GM19455 (cell line): ENCODE measurements around the gene NTM.
A peak's percentile ranks its signal among the peaks of the same experiment; 100 is the strongest.

Experiments
- ATAC-seq: cut with Tn5 transposase; IDR thresholded peaks from one replicate; pipeline ENCODE4 v1.9.1; 2021; ENCODE audit not compliant: unreplicated experiment

NTM gene

DNA sequence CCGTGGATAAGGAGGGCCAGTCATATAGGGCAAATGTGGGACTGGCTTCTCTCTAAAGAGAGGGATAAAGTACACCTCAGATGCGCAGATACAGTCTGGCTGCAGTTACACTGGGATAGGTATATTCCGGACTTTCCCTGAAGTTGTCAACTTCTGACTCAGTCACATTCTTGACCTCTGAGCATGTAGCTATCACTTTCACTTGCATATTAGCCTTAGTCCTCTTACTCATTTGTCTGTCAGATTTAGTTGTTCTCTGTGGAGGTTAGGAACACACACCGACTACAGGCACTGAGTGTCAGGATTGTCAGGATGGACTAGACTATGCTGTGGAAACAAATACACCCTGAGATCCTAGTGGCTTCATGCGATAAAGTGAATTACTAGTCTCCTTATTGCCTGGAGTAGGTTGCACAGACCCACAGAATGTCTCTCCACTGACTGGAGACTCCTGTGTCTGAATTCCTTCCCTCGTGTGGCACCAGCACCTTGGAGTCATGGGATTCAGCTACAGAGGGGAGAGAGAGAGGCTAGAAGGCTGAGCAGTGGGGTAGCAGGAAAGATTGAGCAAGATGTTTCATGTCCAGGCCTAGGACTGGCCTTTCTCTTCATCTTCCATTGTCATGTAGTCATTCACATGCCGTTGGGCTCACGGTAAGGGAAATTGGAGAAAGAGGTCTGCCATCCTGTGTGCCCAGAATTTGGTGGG, 654.3 kb downstream of the NTM start:
- ATAC-seq, result no peak

DNA sequence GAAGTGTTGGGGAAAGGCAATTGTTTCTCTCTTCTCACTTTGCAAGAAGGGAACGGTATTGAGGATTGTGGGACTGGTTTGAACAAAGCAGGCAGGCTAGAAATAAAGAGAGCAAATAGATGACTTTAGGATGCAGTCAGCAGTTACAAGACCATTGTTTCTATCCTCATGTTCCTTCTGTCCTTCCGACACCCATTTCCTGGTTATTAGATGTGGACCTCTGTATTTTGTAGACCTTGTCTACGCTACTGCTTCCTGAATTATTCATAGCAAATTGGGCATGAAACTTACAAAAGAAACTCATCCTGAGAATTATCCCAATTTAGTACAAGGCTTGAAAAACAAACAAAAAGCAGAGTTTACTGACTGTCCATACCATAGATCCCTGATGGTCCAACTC, 656.3 kb downstream of the NTM start:
- no peak for ATAC-seq

DNA sequence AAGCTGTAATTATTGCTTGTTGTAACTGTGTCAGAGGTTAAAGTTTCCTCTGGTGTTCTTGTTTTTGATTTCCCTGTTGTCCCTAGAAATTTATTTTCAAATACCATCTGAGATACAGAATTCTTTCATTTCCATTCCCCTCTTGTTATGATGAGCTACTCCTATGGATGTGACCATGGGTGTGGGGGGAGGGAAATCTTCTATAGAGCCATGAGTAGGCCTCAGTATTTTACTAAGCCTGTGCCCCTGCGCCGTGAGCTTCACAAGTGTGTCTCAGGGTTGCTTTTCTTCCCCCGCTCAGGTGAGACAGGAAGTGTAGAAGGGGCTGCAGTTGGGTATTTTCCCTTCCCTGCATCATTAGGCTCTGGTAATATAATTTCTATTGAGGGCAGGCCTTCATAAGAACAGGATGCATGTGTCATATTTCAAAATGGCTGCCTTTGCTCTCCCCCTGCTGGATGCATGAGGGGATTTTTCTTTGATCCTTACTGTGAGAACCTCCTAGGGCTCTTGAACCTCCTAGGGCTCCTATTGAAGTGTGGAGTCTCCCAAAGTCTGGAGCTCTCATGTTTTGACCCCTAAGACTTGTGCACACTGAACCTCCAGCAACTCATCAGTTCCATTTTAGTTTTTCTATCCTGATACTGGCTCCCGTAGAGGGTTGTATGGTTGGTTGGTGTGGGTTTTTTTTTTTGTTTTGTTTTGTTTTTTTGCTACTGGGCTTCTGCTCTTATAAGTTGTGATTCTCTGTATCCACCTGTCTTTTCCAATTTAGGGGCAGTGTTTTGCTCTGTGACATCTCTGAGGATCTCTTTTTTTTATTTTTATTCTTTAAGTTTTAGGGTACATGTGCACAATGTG, 658.2 kb downstream of the NTM start:
- peak; percentile 86 for ATAC-seq

DNA sequence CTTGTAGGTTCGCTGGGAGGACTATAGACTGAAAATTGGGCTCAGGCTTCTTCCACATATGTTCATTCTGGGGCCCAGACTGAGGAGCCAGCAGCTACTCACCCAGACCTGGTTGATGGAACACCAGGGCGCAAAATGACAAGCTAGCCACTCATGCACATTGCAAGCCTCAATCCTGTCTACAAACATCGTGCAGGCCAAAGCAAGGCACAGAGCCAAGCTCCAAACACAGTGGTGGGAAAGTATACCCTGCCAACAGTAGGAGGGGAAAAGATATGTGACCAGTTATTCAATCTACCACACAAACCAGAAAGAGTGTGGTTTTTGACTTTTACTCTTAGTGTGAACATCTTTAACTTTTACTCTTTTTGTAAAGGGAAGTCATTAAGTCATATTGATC, 660.5 kb downstream of the NTM start:
- no peak for ATAC-seq

DNA sequence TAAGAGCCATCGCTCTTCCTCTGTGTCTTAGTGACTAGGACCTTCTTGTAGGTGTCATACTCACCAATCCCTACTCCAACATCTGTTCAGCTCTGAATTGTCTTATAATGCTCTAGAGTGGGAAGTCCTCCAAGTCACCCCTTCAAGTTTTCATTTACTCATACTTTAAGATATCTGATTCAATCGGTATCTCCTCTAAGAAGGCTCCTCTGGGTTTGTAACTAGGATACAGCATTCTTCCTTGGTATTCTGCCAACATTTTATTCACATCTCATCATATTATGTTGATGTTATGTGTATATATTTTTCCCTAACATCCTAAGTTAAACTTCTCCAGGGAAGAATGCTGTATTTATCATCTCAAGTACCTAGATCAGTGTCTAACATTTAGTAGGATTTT, 662.1 kb downstream of the NTM start:
- no peak for ATAC-seq

DNA sequence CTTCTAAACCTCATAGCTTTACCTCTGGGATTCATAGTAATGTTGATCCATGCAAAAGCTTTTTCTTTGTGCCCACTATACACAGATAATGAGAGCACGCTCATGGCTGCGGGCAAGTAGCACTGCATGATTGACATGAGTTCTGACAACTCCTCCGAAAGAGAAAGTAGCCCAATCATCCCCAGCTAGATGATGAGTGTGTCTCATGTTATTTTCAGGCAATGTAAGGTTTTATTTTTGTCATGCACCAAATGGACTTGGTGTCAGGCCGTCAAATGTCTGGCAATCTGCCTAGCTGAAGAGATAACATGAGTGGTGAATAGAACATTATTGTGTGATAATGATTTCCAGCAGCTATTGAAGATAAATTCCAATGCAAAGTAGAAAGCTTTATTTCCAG, 662.6 kb downstream of the NTM start:
- no peak for ATAC-seq

DNA sequence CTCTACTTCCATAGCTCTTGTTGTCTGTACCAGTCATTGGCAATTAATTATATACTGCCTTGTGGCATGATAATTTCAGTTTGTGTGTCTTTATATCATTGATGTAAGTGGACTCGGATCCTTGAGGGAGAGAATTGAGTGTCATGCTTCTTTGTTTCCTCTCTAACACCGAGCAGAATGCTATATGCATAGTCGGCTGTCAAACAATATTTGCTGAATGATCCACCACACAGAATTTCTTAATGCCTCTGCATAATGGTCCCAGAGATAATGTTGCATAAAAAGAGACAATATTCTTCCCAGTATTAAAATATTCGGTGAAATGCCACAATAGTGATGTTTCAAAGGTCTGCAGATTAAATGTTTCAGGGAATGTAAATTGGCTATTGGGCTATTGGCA, 664.8 kb downstream of the NTM start:
- no peak for ATAC-seq

DNA sequence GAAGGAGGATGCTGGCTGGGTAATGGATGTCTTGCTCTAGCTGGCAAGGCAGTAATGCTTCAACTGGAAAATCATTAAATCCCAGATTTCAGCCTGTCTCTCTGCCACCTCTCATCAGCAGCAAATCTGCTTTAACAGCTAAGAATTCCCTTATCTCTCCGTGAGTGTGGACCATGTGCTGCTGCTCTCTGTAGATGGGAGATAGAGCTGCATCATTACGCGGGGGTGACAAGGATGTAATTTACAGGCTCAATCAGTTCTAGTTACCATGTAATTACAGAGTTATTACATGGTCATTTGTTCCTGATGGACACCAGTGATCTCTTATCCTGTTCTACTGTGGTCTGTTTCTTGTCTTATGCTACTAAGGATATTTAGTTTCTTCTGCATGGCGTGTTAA, 665.4 kb downstream of the NTM start:
- no peak for ATAC-seq

DNA sequence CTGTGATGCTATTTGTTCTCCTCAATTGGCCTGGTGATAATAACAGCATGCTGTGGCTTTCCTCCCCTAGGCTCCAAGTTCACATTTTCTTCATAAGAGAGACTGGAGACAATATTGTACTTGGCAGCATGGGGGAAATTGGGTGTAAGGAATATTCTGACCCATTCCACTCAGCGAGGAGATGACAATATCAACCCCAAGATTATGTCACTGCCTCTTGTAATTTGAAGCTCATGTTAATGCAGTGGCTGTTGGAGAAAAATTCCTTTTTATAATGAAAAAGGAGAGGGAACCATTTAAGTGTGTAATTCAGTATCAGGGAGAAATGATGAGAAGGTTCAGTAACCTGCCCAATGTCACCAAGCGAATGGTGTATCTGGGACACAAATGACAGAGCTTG, 665.8 kb downstream of the NTM start:
- no peak for ATAC-seq

DNA sequence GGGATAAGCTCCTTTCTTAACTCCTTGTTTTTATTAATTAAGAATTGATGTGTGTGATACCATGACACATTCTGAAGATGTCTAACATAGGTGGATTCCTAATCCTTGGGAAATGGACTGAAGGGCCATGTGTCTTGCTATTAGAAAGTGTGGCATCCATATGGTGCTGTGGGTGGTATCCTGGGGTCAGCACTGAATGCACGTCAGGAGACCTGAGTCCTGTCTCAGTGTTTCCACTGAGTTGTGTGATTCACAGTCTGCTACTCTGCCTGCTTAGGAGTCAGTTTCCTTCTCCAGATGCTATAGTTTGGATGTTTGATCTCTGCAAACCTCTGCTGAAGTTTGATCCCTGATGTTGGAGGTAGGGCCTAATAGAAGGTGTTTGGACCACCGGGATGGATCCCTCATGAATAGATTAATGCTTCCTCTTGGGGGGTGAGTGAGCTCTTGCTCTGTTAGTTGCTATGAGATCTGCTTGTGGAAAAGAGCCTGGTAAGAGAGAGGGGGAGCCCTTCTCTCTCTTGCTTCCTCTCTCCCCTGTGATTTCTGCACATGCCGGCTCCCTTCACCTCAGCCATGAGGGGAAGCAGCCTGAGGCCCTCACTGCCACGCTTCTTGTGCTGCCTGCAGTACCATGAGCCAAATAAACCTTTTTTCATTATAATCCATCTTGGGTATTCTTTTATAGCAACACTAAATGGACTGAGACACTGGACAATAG, 666.5 kb downstream of the NTM start:
- no peak for ATAC-seq

DNA sequence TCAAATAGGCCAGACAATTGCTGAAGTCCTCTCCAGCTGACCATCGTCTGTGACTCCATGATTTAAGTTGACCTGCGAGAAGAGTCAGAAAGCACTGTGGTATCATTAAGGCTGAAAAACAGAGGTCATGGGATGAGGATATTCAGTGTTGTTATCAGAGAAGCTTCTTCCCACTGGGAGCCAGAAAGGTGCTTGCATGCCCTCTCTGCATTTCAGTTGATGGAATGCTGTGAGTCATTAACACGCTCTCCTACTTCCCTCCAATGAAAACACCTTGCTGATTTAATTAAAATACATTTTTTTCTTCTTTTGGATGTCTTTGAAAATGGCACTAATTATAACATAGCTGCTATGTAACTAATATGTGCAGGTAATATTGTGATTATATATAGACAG, 667.0 kb downstream of the NTM start:
- ATAC-seq, result no peak

DNA sequence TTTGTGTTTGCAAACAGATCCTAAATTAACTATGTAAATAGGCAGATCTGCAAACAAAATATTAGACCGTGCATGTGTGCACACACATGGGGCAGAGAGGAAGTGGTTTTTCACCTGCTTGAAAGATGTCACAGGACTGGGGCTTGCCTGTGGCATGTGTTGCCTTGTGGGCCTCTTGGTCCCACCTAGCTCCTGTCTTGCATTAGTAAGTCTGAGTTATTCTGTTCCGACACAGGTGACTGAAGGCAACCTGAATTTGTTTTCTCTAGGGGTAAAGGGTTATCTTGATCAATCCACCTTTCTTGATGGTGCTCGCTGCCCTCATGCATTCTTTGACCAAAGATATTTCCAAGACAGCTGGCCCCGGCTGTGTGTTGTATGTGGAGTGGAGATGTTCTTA, 667.5 kb downstream of the NTM start:
- ATAC-seq, result no peak

DNA sequence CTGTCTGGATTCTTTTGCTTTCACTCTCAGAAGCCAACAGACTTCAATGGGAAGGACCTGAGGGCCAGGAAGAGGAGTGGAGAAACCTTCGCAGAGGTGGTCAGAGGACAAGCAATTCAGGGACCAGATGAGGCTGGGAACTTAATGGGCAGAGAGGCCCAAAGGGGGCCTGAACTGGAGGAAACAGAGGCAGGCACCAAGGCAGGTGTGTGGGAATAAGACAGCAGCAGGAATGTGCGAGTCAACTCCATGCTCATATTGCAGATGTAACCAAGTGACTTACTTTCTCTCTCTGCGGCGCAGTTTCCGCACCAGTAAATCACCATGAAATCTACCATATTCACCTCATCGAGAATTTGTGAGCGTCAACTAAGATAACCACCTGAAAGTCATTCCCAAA, 669.1 kb downstream of the NTM start:
- ATAC-seq, result no peak

DNA sequence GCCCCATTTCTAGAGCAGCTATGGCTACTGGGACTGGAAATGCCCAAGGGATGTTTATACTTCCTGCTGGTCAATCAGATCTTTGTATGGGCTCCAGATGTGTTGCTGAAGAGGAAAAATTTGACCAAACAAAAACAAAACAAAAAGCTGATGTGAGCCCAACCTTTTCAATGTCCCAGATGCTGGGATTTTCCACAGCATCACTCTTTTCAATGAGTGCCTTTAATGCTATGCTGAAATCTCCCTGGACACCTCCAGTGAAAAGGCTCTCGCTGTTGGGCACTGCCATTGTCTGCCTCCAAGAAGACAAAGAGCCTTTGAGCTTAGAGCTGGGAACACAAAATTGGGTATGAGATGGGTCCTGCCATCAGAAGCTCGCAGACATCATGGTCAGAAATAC, 671.9 kb downstream of the NTM start:
- no peak for ATAC-seq

DNA sequence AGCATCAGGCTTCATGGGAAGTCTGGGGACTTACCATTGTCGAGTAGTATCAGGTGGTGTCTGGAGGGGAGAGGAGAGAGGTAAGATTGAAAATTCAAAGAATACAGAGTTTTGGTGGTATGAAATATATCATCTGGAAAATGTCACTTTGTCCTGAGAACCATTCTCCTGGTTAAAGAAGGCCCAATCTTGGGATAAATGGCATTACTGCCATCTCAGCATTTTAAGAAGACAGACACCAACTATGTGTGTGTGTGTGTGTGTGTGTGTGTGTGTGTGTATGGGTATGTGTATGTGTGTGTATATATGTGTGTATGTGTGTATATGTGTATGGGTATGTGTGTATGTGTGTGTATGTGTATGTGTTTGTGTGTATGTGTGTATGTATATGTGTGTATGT, 673.3 kb downstream of the NTM start:
- no peak for ATAC-seq

DNA sequence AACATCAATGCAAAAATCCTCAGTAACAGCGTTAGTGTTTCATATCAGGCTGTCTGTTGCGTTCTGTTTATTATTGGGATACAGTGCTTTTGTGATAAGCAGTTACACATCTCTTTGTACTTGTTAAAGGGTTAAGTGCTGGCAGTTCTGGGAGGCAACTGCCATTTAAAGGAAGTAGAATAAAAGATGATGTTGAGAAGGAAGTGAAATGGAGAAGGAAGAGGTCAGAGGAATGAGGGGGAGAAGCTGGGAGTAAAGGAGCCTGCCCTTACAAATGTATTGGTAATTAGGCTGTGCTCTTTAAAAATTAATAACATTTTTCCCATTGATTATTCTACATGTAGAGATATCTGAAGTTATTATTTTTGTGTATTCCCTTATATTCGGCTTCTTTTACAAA, 674.7 kb downstream of the NTM start:
- no peak for ATAC-seq

DNA sequence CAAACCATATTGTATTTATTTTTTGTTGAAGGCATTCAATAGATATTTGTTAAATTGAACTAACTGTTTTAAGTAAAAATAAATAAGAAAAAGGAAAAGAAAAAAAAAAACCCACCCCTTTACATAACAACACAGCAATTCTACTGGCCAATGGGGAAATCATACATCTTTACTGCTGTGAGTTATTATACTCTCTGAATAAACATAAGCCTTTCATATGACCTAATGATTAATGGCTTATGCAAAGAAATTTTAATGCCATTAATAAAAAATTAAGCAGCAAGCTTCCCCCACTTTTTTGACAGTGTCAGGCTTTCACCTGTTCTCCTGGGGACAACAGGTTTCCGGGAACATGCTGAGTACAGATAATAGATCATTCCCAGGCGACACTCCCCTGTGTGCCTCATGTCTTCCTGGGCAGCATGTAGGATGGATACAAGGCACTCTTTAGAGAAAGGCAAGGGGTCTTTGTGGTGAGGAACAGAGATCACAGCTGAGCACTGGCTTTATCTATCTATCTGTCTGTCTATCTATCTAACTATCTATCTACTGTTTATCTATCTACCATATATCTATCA, 676.0 kb downstream of the NTM start:
- ATAC-seq, result no peak

DNA sequence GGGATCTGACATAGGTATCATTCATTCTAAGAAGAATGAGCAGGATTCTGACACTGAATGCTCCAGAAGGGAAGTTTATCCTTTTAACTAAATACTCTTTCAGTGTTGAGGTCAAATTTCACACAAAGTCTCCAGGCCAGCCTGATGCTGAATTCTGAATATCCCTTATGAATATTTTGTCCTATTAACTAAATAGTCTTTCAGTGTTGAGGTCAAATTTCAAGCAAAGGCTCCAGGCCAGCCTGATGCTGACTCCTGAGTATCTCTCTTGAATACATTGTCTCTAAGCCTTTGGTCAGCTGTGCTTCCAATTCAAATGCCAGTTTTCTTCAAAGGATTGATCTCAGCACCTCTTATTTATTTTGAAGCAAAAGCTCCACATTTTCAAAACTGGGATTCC, 676.8 kb downstream of the NTM start:
- ATAC-seq, result no peak

DNA sequence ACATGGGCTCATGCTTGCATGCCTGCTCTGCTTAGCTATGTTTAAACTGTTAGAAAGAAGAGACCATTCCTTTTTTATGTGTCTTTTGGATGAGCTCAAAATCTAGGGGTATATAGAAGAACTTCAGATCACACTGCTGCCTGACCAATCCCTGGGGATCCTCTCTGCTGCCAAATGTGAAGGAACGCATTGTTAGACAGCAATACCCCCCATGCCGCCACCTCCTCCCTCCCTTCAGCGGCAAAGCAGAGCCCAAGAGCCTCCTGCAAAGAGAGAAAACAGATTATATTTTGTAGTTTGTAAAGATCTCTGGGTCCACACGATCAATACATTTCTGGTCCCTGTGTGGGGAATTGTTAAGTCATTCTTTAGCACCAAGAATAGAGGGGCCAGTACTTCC, 677.6 kb downstream of the NTM start:
- ATAC-seq, result no peak

DNA sequence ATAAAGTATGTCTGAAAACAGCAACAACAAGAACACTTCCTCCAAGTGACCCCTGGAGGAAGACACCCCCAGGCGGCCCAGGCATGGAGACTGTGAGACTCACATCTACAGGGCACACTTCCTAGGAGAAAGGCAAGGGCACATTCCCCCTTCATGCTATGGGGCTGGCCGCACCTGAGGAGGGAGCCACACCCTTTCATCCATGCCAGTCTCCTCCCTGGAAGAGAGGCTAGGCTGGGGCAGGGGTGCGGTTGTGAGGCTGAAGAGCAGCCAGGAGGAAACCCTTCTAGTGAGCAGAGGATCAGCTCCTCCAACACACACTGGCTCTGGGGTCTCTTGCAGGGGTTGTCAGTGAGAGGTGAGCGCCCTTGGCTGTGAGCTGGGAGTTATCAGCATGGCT, 678.8 kb downstream of the NTM start:
- ATAC-seq, result no peak

DNA sequence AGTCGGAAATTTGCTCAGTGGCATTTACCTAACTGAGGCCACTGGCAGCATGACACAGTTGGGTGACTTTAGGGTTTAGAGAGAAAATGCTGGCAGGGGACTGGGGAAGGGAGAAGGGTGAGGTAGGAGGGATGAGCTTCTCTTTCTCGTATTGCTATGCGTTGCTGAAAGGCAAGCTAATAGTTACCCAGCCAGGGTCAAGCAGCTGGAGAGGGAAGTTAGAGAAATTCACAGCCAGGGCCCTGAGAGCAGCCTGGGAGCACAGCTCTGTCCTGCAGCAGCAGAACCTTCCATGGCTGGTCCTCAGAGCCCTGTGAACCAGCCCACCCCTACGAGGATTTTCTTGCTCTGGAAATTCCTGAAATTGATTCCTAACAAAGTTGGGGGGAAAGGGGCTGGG, 679.6 kb downstream of the NTM start:
- ATAC-seq, result no peak
